Measurements from ENCODE around the gene KCNMA1.

The KCNMA1 gene

GRCh38 chr10:77504873-77505257 lies 132.7 kb downstream of the KCNMA1 start:
- no peak for DNase-seq

GRCh38 chr10:77504196-77504872 lies 133.3 kb downstream of the KCNMA1 start:
- DNase-seq = no peak

GRCh38 chr10:77501846-77502261 lies 135.8 kb downstream of the KCNMA1 start:
- DNase-seq = no peak

- peak; percentile 83 for DNase-seq
Measured at GRCh38 chr10:77501152-77501845, 136.3 kb downstream of the KCNMA1 start.

- DNase-seq = no peak
Measured at GRCh38 chr10:77500754-77501151, 136.9 kb downstream of the KCNMA1 start.

- DNase-seq = no peak
Measured at GRCh38 chr10:77498829-77499228, 138.8 kb downstream of the KCNMA1 start.

- DNase-seq = no peak
Measured at GRCh38 chr10:77498210-77498609, 139.4 kb downstream of the KCNMA1 start.

- no peak for DNase-seq
Measured at GRCh38 chr10:77497748-77498147, 139.9 kb downstream of the KCNMA1 start.

- DNase-seq = no peak
Measured at GRCh38 chr10:77496941-77497420, 140.6 kb downstream of the KCNMA1 start.

GRCh38 chr10:77494756-77495541 lies 142.7 kb downstream of the KCNMA1 start:
- no peak for DNase-seq

GRCh38 chr10:77494327-77494726 lies 143.3 kb downstream of the KCNMA1 start:
- DNase-seq = no peak

GRCh38 chr10:77493851-77494261 lies 143.8 kb downstream of the KCNMA1 start:
- DNase-seq = no peak

GRCh38 chr10:77493239-77493806 lies 144.3 kb downstream of the KCNMA1 start:
- DNase-seq = no peak

- DNase-seq = no peak
Measured at GRCh38 chr10:77492368-77492994, 145.1 kb downstream of the KCNMA1 start.

- DNase-seq = no peak
Measured at GRCh38 chr10:77490534-77491314, 146.9 kb downstream of the KCNMA1 start.

GRCh38 chr10:77486517-77486916 lies 151.1 kb downstream of the KCNMA1 start:
- no peak for DNase-seq

- DNase-seq = no peak
Measured at GRCh38 chr10:77485847-77486246, 151.8 kb downstream of the KCNMA1 start.

GRCh38 chr10:77482072-77482471 lies 155.5 kb downstream of the KCNMA1 start:
- no peak for DNase-seq

- DNase-seq = no peak
Measured at GRCh38 chr10:77479586-77479985, 158.0 kb downstream of the KCNMA1 start.

GRCh38 chr10:77478962-77479359 lies 158.6 kb downstream of the KCNMA1 start:
- no peak for DNase-seq

- no peak for DNase-seq
Measured at GRCh38 chr10:77478247-77478961, 159.2 kb downstream of the KCNMA1 start.

Measured in left hindlimb (tissue), 1 donor.